DOHH2 (cell line): ENCODE results near the gene PPP3CA.

Experiments used
- CTCF ChIP-seq: fragments of 200-600 bp; sonication (generic); IDR thresholded peaks from one replicate; pipeline ENCODE4 v1.5.1; 2014; ENCODE audit warnings: antibody characterized with exemption, mild to moderate bottlenecking, low read depth, low read length; ENCODE audit not compliant: poor library complexity, severe bottlenecking
- EZH2phosphoT487 ChIP-seq: fragments of 200-600 bp; sonication (generic); IDR thresholded peaks from 2 replicates; pipeline ENCODE4 v1.6.1; 2017; ENCODE audit warnings: borderline replicate concordance, mild to moderate bottlenecking, antibody characterized with exemption, low read length, moderate library complexity, mixed read lengths

GRCh38 chr4:101019313-101019712 is 328.0 kb downstream of the PPP3CA start:
- TF ChIP-seq CTCF, result no peak
- TF ChIP-seq EZH2phosphoT487, result no peak
